ENCODE measurements around the gene GFM2. TPM values are rescaled to one million over a fixed set of nuclear protein-coding genes. Genes with fewer than 3 reads are reported as not detected.

GFM2 gene
- total and polyA plus RNA-seq, 2 of the 13 experiments (the other 11 are each of a cell fraction or from before 2014, with no cell fraction given), result 22.0 to 41.6 TPM

DNA sequence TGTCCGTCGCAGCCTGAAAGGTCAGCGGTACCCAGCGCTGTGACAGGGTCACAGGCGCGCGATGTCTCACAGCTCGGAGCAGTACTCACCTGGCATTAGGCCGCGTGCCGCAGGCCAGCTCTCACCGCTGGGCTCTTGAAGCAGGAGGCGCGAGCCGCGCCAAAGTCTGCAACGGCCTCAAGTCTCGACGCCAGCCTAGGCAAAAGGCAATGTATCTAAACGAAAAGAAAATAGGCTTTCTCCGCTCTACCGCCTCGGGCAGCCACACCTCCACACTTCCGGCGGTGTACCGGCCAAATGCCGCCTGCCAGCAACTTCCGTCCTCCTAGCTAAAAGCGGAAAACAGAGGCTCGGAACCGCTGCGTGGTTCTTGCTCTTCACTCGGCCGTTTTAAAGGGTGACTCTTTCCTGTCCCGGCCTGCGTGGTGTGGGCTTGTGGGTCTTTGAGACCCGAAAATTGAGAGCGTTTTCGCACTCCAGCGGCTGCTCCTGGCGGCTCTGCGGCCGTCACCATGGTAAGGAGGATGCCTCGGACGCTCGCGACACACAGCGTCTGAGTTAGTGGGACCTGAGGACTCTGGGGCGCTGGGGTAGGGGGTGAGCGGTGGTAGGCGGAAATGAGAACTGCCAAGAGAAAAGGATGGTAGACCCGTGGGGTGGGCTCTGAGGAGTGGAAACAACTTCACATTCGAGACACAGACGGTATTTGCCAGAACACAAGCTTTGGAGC, at the start of gene GFM2, which contains the start of gene NSA2 (continued):
- TF ChIP-seq, protein P1, sequence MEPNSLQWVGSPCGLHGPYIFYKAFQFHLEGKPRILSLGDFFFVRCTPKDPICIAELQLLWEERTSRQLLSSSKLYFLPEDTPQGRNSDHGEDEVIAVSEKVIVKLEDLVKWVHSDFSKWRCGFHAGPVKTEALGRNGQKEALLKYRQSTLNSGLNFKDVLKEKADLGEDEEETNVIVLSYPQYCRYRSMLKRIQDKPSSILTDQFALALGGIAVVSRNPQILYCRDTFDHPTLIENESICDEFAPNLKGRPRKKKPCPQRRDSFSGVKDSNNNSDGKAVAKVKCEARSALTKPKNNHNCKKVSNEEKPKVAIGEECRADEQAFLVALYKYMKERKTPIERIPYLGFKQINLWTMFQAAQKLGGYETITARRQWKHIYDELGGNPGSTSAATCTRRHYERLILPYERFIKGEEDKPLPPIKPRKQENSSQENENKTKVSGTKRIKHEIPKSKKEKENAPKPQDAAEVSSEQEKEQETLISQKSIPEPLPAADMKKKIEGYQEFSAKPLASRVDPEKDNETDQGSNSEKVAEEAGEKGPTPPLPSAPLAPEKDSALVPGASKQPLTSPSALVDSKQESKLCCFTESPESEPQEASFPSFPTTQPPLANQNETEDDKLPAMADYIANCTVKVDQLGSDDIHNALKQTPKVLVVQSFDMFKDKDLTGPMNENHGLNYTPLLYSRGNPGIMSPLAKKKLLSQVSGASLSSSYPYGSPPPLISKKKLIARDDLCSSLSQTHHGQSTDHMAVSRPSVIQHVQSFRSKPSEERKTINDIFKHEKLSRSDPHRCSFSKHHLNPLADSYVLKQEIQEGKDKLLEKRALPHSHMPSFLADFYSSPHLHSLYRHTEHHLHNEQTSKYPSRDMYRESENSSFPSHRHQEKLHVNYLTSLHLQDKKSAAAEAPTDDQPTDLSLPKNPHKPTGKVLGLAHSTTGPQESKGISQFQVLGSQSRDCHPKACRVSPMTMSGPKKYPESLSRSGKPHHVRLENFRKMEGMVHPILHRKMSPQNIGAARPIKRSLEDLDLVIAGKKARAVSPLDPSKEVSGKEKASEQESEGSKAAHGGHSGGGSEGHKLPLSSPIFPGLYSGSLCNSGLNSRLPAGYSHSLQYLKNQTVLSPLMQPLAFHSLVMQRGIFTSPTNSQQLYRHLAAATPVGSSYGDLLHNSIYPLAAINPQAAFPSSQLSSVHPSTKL (CRISPR knock-in tag; IDR thresholded peaks at IDR 0.05), result peak; percentile 79
- peak; percentile 60 for TF ChIP-seq TEF (CRISPR knock-in tag; IDR thresholded peaks at IDR 0.05)
- TF ChIP-seq SAFB2 (CRISPR knock-in tag; IDR thresholded peaks at IDR 0.05; ENCODE audit: borderline replicate concordance, low read depth), result peak; percentile 50
- TF ChIP-seq KDM2A (CRISPR knock-in tag; IDR thresholded peaks at IDR 0.05; ENCODE audit: borderline replicate concordance, low read depth), result peak; percentile 93; the same call in 1 of the 2 replicates
- no peak for TF ChIP-seq ZUFSP (CRISPR knock-in tag; IDR thresholded peaks at IDR 0.05; ENCODE audit: borderline replicate concordance)
- no peak for TF ChIP-seq SKI (IDR thresholded peaks at IDR 0.05; ENCODE audit: partially characterized antibody)
- peak; percentile 97; the same call in 1 of the 2 replicates for TF ChIP-seq STAT6 (CRISPR knock-in tag; IDR thresholded peaks at IDR 0.05; ENCODE audit: borderline replicate concordance)
- TF ChIP-seq ZNF256 (CRISPR knock-in tag; conservative IDR thresholded peaks at IDR 0.05), result peak; percentile 74; the same call in 1 of the 2 replicates
- no peak for TF ChIP-seq MEIS2 (CRISPR knock-in tag; IDR thresholded peaks at IDR 0.05)
- no peak for TF ChIP-seq CC2D1A (CRISPR knock-in tag; IDR thresholded peaks at IDR 0.05)
- TF ChIP-seq ELF1 (CRISPR knock-in tag; IDR thresholded peaks at IDR 0.05), result peak; percentile 91
- TF ChIP-seq TAF15 (IDR thresholded peaks at IDR 0.05; ENCODE audit: low read depth, low read length, poor library complexity, severe bottlenecking), result no peak
- no peak for TF ChIP-seq ZNF577 (CRISPR knock-in tag; IDR thresholded peaks at IDR 0.05; ENCODE audit: borderline replicate concordance, low read depth)
- no peak for TF ChIP-seq ZNF720 (CRISPR knock-in tag; IDR thresholded peaks at IDR 0.05)
- TF ChIP-seq MNT (IDR thresholded peaks at IDR 0.05), result peak; percentile 31
- no peak for TF ChIP-seq ZFYVE20 (CRISPR knock-in tag; IDR thresholded peaks at IDR 0.05; ENCODE audit: borderline replicate concordance, low read depth)
- peak; percentile 89 for TF ChIP-seq HOXA3 (CRISPR knock-in tag; IDR thresholded peaks at IDR 0.05)
- TF ChIP-seq GZF1 (CRISPR knock-in tag; IDR thresholded peaks at IDR 0.05), result 0 out of 2 replicates have a peak, but pooled peaks have one; percentile 15
